ENCODE measurements around the gene RNF6. TPM values are rescaled to one million over a fixed set of nuclear protein-coding genes. Genes with fewer than 3 reads are reported as not detected.

The RNF6 gene
- total RNA-seq, 1 experiment from 2014 or later: 19.5 TPM

GRCh38 chr13:26198116-26198515 lies 24.0 kb downstream of the RNF6 start:
- H2BK15ac ChIP-seq (ENCODE audit: low read depth, low read length): no peak overlapping the region
- H3K4me3 Mint-ChIP-seq: no peak overlapping the region
- H4K5ac ChIP-seq (ENCODE audit: insufficient read length, low read depth, low read length): no peak overlapping the region
- no peak overlapping the region for H3K18ac ChIP-seq (ENCODE audit: insufficient read length, low read depth, low read length)
- H3K9ac ChIP-seq (ENCODE audit: extremely low read depth, insufficient read length, low read length): no peak overlapping the region
- no peak for DNase-seq
- H4K91ac ChIP-seq (ENCODE audit: insufficient read length, low read depth, low read length): no peak overlapping the region
- H2AK5ac ChIP-seq (ENCODE audit: insufficient read length, low read length): no peak overlapping the region
- H2BK5ac ChIP-seq (ENCODE audit: insufficient read length, low read length): no peak overlapping the region
- H3K27me3 ChIP-seq (ENCODE audit: insufficient read depth, low read length): no peaks in the 10 kb centered on the region
- H2BK12ac ChIP-seq (ENCODE audit: insufficient read length, low read depth, low read length): no peak overlapping the region
- H3K4me1 Mint-ChIP-seq: peaks cover 3 to 6% of the 10 kb centered on the region in 2 experiments; a peak in 3 of 4 replicates
- H4K20me1 ChIP-seq (ENCODE audit: control insufficient read depth, insufficient read depth, insufficient read length): no peaks in the 10 kb centered on the region
- no peaks in the 10 kb centered on the region for H3K79me1 ChIP-seq (ENCODE audit: insufficient read depth, low read depth, low read length, poor library complexity, severe bottlenecking)
- no peak overlapping the region for H3K27ac ChIP-seq (ENCODE audit: insufficient read length, low read depth, low read length)
- H2AFZ ChIP-seq (ENCODE audit: low read length): no peak overlapping the region
- H3K27me3 Mint-ChIP-seq (ENCODE audit: low read depth): no peaks in the 10 kb centered on the region
- H3T11ph ChIP-seq (ENCODE audit: low read length): no peak overlapping the region
- no peaks in the 10 kb centered on the region for H3K9me3 ChIP-seq (ENCODE audit: control insufficient read depth, low read depth, low read length)
- H3K4ac ChIP-seq (ENCODE audit: low read depth, low read length): no peak overlapping the region
- peaks cover 4 to 9% of the 10 kb centered on the region in 2 experiments; a peak in 4 of 5 replicates for H3K9me3 Mint-ChIP-seq
- no peaks in the 10 kb centered on the region for H3K23me2 ChIP-seq (ENCODE audit: insufficient read length, low read depth, low read length, poor library complexity, severe bottlenecking)
- no peak overlapping the region for H3K14ac ChIP-seq (ENCODE audit: insufficient read depth, low read length)
- no peak overlapping the region for H2BK120ac ChIP-seq (ENCODE audit: low read depth, low read length, poor library complexity, severe bottlenecking)
- H3K4me1 ChIP-seq (ENCODE audit: insufficient read depth, low read length): no peaks in the 10 kb centered on the region
- no peak overlapping the region for H3K4me2 ChIP-seq (ENCODE audit: insufficient read depth, insufficient read length, low read length)
- H3K27ac Mint-ChIP-seq: no peak overlapping the region
- H3K23ac ChIP-seq (ENCODE audit: insufficient read length, low read depth, low read length): no peak overlapping the region
- no peak overlapping the region for H3K56ac ChIP-seq (ENCODE audit: insufficient read length, low read depth, low read length)
- no peak overlapping the region for H4K8ac ChIP-seq (replicated peaks; ENCODE audit: insufficient read length, low read depth, low read length)
- TF ChIP-seq CTCF (conservative IDR thresholded peaks at IDR 0.05): no peak; the same call in 2 of the 3 replicates
- H3K79me2 ChIP-seq (ENCODE audit: insufficient read depth, low read length): no peaks in the 10 kb centered on the region
- peaks cover 0 to 2% (median 0%) of the 10 kb centered on the region in 3 experiments; a peak in 2 of 7 replicates for H3K36me3 Mint-ChIP-seq (ENCODE audit: insufficient read depth in 1 of 3, low read depth in 3 of 3)
- H2BK20ac ChIP-seq (ENCODE audit: low read depth, low read length, poor library complexity, severe bottlenecking): no peak overlapping the region

All from H9 (cell line).